Measurements from ENCODE around the gene CD37. TPM values are rescaled to one million over a fixed set of nuclear protein-coding genes. Genes with fewer than 3 reads are reported as not detected.

The CD37 gene
- total and polyA plus RNA-seq, 10 of the 15 experiments (the other 5 are each of a cell fraction or from before 2014, with no cell fraction given) = 34.1 to 359 (median 108) TPM

DNA sequence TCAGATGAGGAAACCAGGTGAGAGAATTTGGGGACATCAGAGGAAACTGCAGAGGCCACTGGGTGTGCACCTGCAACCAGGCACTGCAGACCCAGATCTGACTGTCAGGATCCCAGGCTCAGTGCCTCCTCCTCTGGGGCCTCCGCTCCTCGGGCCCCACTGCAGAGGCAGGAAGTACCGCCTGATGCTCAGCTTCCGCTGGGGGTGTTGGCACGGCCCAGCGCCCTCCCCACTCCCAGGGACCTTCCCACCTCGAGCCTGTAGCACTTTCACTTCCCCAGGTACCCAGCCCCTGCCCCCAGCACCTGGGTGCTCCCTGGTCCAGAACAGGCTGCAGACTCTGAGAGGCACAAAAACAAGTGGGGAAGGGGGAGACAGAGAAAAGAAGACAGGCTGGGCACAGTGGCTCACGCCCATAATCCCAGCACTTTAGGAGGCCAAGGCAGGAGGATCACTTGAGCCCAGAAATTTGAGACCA, 1.4 kb upstream of the CD37 start (continued):
- TF ChIP-seq REST (IDR thresholded peaks at IDR 0.05; ENCODE audit: low read depth, low read length) = no peak
- TF ChIP-seq, protein P1, sequence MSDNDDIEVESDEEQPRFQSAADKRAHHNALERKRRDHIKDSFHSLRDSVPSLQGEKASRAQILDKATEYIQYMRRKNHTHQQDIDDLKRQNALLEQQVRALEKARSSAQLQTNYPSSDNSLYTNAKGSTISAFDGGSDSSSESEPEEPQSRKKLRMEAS (IDR thresholded peaks at IDR 0.05; ENCODE audit: low read depth, low read length) = no peak; the same call in 1 of the 2 replicates
- TF ChIP-seq ETV6 (conservative IDR thresholded peaks at IDR 0.05 in 1 of 2, IDR thresholded peaks at IDR 0.05 in 1 of 2; ENCODE audit: borderline replicate concordance in 1 of 2, low read depth in 1 of 2) = peak in 1 of 2 experiments; percentile 80; a peak in 1 of 4 replicates
- TF ChIP-seq PKNOX1 (IDR thresholded peaks at IDR 0.05) = no peak
- no peak for TF ChIP-seq HSF1 (IDR thresholded peaks at IDR 0.05; ENCODE audit: low read depth, low read length)
- TF ChIP-seq, protein P2, sequence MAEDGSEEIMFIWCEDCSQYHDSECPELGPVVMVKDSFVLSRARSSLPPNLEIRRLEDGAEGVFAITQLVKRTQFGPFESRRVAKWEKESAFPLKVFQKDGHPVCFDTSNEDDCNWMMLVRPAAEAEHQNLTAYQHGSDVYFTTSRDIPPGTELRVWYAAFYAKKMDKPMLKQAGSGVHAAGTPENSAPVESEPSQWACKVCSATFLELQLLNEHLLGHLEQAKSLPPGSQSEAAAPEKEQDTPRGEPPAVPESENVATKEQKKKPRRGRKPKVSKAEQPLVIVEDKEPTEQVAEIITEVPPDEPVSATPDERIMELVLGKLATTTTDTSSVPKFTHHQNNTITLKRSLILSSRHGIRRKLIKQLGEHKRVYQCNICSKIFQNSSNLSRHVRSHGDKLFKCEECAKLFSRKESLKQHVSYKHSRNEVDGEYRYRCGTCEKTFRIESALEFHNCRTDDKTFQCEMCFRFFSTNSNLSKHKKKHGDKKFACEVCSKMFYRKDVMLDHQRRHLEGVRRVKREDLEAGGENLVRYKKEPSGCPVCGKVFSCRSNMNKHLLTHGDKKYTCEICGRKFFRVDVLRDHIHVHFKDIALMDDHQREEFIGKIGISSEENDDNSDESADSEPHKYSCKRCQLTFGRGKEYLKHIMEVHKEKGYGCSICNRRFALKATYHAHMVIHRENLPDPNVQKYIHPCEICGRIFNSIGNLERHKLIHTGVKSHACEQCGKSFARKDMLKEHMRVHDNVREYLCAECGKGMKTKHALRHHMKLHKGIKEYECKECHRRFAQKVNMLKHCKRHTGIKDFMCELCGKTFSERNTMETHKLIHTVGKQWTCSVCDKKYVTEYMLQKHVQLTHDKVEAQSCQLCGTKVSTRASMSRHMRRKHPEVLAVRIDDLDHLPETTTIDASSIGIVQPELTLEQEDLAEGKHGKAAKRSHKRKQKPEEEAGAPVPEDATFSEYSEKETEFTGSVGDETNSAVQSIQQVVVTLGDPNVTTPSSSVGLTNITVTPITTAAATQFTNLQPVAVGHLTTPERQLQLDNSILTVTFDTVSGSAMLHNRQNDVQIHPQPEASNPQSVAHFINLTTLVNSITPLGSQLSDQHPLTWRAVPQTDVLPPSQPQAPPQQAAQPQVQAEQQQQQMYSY (CRISPR knock-in tag; IDR thresholded peaks at IDR 0.05) = no peak
- peak; percentile 7 for TF ChIP-seq KLF5 (IDR thresholded peaks at IDR 0.05; ENCODE audit: partially characterized antibody)
- TF ChIP-seq STAT1 (conservative IDR thresholded peaks at IDR 0.05) = no peak
- no peak for TF ChIP-seq ASH2L (IDR thresholded peaks at IDR 0.05; ENCODE audit: borderline replicate concordance, low read depth)
- TF ChIP-seq MYC (IDR thresholded peaks at IDR 0.05; ENCODE audit: insufficient read depth, insufficient read length, insufficient replicate concordance, low read length, severe bottlenecking) = no peak
- 0 out of 2 replicates have a peak, but pooled peaks have one; percentile 67 for TF ChIP-seq POLR2AphosphoS2 (IDR thresholded peaks at IDR 0.05; ENCODE audit: low read depth, low read length)
- TF ChIP-seq HCFC1 (IDR thresholded peaks at IDR 0.05; ENCODE audit: low read length) = no peak
- TF ChIP-seq PAX5 (IDR thresholded peaks at IDR 0.05; ENCODE audit: borderline replicate concordance, low read depth, low read length) = peak; percentile 87
- peak; percentile 73 for TF ChIP-seq ZNF687 (IDR thresholded peaks at IDR 0.05)

Data from GM12878 (cell line).